GM12874 (cell line): ENCODE data around the gene NAGLU.
"Not testable (repeated sequence)": the region's sequence is repeated elsewhere in the genome, so short reads cannot be mapped to it uniquely, and the experiment has no call there.

Experiments used
- CTCF ChIP-seq: IDR thresholded peaks from 2 replicates; pipeline ENCODE4 v1.5.1; 2011; ENCODE audit warnings: low read depth, mild to moderate bottlenecking, control low read depth, low read length, moderate library complexity; ENCODE audit not compliant: insufficient read depth

The NAGLU gene

GRCh38 chr17:42548993-42549755 is 13.1 kb downstream of the NAGLU start:
- TF ChIP-seq CTCF, result no peak

GRCh38 chr17:42552736-42553135 is 16.7 kb downstream of the NAGLU start, which contains the start of gene HSD17B1:
HSD17B1 (plus strand) TSS chr17:42552923; CDS start chr17:42552934, 11 bp downstream.
- TF ChIP-seq CTCF, result not testable (repeated sequence)

GRCh38 chr17:42553161-42553818 is 17.2 kb downstream of the NAGLU start:
- TF ChIP-seq CTCF, result no peak

- TF ChIP-seq CTCF, result no peak
These were observed 17.8 kb downstream of the NAGLU start for GRCh38 chr17:42553866-42554249.

GRCh38 chr17:42554250-42555121 is 18.4 kb downstream of the NAGLU start:
- no peak for TF ChIP-seq CTCF

GRCh38 chr17:42555122-42555622 is 19.1 kb downstream of the NAGLU start:
- TF ChIP-seq CTCF, result no peak
